ENCODE data around the gene ADTRP.
"Not testable (repeated sequence)": the region's sequence is repeated elsewhere in the genome, so short reads cannot be mapped to it uniquely, and the experiment has no call there.

The ADTRP gene

GRCh38 chr6:11804135-11804534 is 25.5 kb upstream of the ADTRP start:
- no peak for DNase-seq (ENCODE audit: low read depth in 1 of 2, low spot score in 1 of 2)

GRCh38 chr6:11803591-11803971 is 25.0 kb upstream of the ADTRP start:
- no peak for DNase-seq (ENCODE audit: low read depth in 1 of 2, low spot score in 1 of 2)

GRCh38 chr6:11802886-11803590 is 24.4 kb upstream of the ADTRP start:
- no peak for DNase-seq (ENCODE audit: low read depth in 1 of 2, low spot score in 1 of 2)

- DNase-seq (ENCODE audit: low read depth in 1 of 2, low spot score in 1 of 2) = not testable (repeated sequence)
Observed at GRCh38 chr6:11800531-11800930, 21.9 kb upstream of the ADTRP start.

- no peak for DNase-seq (ENCODE audit: low read depth in 1 of 2, low spot score in 1 of 2)
Observed at GRCh38 chr6:11798538-11798937, 19.9 kb upstream of the ADTRP start.

- no peak for DNase-seq (ENCODE audit: low read depth in 1 of 2, low spot score in 1 of 2)
Observed at GRCh38 chr6:11798096-11798495, 19.5 kb upstream of the ADTRP start.

GRCh38 chr6:11796829-11797228 is 18.2 kb upstream of the ADTRP start:
- DNase-seq (ENCODE audit: low read depth in 1 of 2, low spot score in 1 of 2) = no peak

- no peak for DNase-seq (ENCODE audit: low read depth in 1 of 2, low spot score in 1 of 2)
Observed at GRCh38 chr6:11795403-11795802, 16.8 kb upstream of the ADTRP start.

- no peak for DNase-seq (ENCODE audit: low read depth in 1 of 2, low spot score in 1 of 2)
Observed at GRCh38 chr6:11793277-11793676, 14.7 kb upstream of the ADTRP start.

- DNase-seq (ENCODE audit: low read depth in 1 of 2, low spot score in 1 of 2) = no peak
Observed at GRCh38 chr6:11791354-11792107, 12.9 kb upstream of the ADTRP start.

- no peak for DNase-seq (ENCODE audit: low read depth in 1 of 2, low spot score in 1 of 2)
Observed at GRCh38 chr6:11789744-11790143, 11.1 kb upstream of the ADTRP start.

- DNase-seq (ENCODE audit: low read depth in 1 of 2, low spot score in 1 of 2) = no peak
Observed at GRCh38 chr6:11788043-11788442, 9.4 kb upstream of the ADTRP start.

GRCh38 chr6:11785774-11786579 is 7.4 kb upstream of the ADTRP start:
- peak in 1 of 2 donors; percentile 15 for DNase-seq (ENCODE audit: low read depth in 1 of 2, low spot score in 1 of 2)

GRCh38 chr6:11785415-11785773 is 6.8 kb upstream of the ADTRP start:
- DNase-seq (ENCODE audit: low read depth in 1 of 2, low spot score in 1 of 2) = peak in 1 of 2 donors; percentile 13

GRCh38 chr6:11784341-11784740 is 5.7 kb upstream of the ADTRP start:
- DNase-seq (ENCODE audit: low read depth in 1 of 2, low spot score in 1 of 2) = no peak

GRCh38 chr6:11783524-11784064 is 5.0 kb upstream of the ADTRP start:
- DNase-seq (ENCODE audit: low read depth in 1 of 2, low spot score in 1 of 2) = no peak

- DNase-seq (ENCODE audit: low read depth in 1 of 2, low spot score in 1 of 2) = no peak
Observed at GRCh38 chr6:11782524-11782923, 3.9 kb upstream of the ADTRP start.

- DNase-seq (ENCODE audit: low read depth in 1 of 2, low spot score in 1 of 2) = no peak
Observed at GRCh38 chr6:11780097-11780428, 1.5 kb upstream of the ADTRP start.

- DNase-seq (ENCODE audit: low read depth in 1 of 2, low spot score in 1 of 2) = no peak
Observed at GRCh38 chr6:11779329-11780096, 910 bp upstream of the ADTRP start.

- DNase-seq (ENCODE audit: low read depth in 1 of 2, low spot score in 1 of 2) = no peak
Observed at GRCh38 chr6:11778036-11778435, 567 bp downstream of the ADTRP start.

GRCh38 chr6:11775791-11776409 is 2.7 kb downstream of the ADTRP start:
- DNase-seq (ENCODE audit: low read depth in 1 of 2, low spot score in 1 of 2) = no peak

Measured in activated T-helper 1 cell treated with anti-CD3 and anti-CD28 coated beads, Interleukin-2, amount 50 U/mL, for 16 hours (primary cell).